ENCODE results near the gene CACNA1F. TPM values are rescaled to one million over a fixed set of nuclear protein-coding genes. Genes with fewer than 3 reads are reported as not detected.
A peak's percentile ranks its signal among the peaks of the same experiment; 100 is the strongest.

CACNA1F gene
- total RNA-seq, 1 donor from 2014 or later: 0.47 TPM

DNA sequence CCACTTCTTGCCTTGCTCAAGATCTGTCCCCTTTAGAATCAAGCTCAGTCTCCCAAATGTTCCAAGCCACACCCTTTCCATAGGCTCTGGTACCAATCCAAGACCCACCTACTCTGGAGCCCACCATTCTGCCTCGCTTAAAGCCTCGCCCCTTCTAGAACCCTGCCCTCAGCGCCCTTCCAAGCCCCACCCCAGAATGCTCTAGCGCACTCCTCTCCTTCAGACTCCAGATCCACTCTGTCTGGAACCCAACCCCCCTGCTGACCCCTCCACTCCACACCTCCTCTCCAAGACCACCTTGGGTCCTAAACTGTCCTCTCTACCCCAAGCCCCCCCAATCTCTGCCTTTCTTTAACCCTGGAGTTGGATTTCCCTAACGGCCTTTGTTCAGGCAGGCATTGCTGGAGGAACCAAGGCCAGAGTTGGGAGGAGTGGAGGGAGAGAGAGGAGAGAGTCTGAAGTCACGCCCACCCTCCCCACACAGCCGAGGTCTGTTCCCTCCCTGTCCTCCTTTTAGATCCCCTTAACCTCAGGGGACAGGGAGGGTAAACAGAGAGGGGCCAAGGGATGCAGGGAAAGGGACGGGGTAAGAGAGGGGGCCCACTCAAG lies 44.6 kb downstream of the CACNA1F start:
- TF ChIP-seq, protein P1, sequence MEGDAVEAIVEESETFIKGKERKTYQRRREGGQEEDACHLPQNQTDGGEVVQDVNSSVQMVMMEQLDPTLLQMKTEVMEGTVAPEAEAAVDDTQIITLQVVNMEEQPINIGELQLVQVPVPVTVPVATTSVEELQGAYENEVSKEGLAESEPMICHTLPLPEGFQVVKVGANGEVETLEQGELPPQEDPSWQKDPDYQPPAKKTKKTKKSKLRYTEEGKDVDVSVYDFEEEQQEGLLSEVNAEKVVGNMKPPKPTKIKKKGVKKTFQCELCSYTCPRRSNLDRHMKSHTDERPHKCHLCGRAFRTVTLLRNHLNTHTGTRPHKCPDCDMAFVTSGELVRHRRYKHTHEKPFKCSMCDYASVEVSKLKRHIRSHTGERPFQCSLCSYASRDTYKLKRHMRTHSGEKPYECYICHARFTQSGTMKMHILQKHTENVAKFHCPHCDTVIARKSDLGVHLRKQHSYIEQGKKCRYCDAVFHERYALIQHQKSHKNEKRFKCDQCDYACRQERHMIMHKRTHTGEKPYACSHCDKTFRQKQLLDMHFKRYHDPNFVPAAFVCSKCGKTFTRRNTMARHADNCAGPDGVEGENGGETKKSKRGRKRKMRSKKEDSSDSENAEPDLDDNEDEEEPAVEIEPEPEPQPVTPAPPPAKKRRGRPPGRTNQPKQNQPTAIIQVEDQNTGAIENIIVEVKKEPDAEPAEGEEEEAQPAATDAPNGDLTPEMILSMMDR (IDR thresholded peaks at IDR 0.05; ENCODE audit: partially characterized antibody, unreplicated experiment): no peak
- Mint-ChIP-seq H3K4me1 (ENCODE audit: low read depth, unreplicated experiment) (peaks cover 7% of the 10 kb centered on the region), H3K36me3 (ENCODE audit: unreplicated experiment) (no peaks in the 10 kb centered on the region), H3K27ac (ENCODE audit: unreplicated experiment) (no peak overlapping the region), H3K9me3 (ENCODE audit: unreplicated experiment) (peaks cover 13% of the 10 kb centered on the region), H3K4me3 (ENCODE audit: unreplicated experiment) (no peak overlapping the region), H3K27me3 (ENCODE audit: unreplicated experiment) (peaks cover 11% of the 10 kb centered on the region)
- no peak for DNase-seq

DNA sequence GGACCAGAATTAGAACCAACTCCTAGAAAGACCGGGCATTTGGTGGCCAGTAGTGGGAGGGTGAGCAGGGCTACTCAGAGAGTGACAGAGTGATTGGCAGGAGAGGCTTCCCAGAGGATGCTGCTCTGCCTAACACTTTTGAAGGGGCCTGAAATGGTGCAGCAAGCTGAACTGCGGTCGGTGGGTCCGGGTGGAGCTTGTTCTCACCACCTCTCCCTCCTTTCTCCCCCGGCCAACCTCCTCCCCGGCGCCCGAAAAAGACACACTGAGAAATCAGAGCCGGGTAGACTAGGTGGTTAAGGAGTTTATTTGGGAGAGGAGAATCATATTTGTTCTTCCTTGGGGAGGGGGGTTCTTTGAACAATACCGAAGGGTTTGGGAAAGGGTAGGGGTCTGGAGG lies 45.6 kb downstream of the CACNA1F start:
- Mint-ChIP-seq H3K36me3 (ENCODE audit: unreplicated experiment) (no peaks in the 10 kb centered on the region), H3K27ac (ENCODE audit: unreplicated experiment) (no peak overlapping the region), H3K4me1 (ENCODE audit: low read depth, unreplicated experiment) (peaks cover 3% of the 10 kb centered on the region), H3K27me3 (ENCODE audit: unreplicated experiment) (peaks cover 11% of the 10 kb centered on the region), H3K9me3 (ENCODE audit: unreplicated experiment) (peaks cover 10% of the 10 kb centered on the region), H3K4me3 (ENCODE audit: unreplicated experiment) (no peak overlapping the region)
- TF ChIP-seq, protein P1 (IDR thresholded peaks at IDR 0.05; ENCODE audit: partially characterized antibody, unreplicated experiment): no peak
- DNase-seq: no peak

DNA sequence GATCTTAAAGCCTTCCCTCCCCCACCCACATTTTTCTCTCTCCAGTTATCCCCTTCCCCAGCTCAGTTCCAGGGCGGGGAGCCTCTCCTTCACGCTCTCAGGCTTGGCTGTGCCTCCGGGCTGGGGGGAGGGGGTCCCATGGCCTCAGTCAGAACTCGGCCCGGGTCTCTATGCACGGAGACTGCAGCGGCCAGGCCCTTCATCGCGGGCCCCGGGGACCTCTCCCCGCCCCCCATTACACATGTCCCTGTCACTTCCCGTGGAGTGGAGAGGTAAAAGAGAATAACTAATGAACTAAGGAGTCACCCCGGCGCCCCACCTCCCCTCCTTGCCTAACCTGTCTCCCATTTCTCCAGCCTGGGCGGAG lies 46.1 kb downstream of the CACNA1F start:
- TF ChIP-seq, protein P1 (IDR thresholded peaks at IDR 0.05; ENCODE audit: partially characterized antibody, unreplicated experiment): no peak
- H3K9me3 Mint-ChIP-seq (ENCODE audit: unreplicated experiment): peaks cover 10% of the 10 kb centered on the region
- peak overlapping the region; percentile 5 for H3K27ac Mint-ChIP-seq (ENCODE audit: unreplicated experiment)
- H3K4me1 Mint-ChIP-seq (ENCODE audit: low read depth, unreplicated experiment): peaks cover 3% of the 10 kb centered on the region
- no peaks in the 10 kb centered on the region for H3K36me3 Mint-ChIP-seq (ENCODE audit: unreplicated experiment)
- H3K4me3 Mint-ChIP-seq (ENCODE audit: unreplicated experiment): peak overlapping the region; percentile 30
- peaks cover 11% of the 10 kb centered on the region for H3K27me3 Mint-ChIP-seq (ENCODE audit: unreplicated experiment)
- DNase-seq: peak; percentile 45

DNA sequence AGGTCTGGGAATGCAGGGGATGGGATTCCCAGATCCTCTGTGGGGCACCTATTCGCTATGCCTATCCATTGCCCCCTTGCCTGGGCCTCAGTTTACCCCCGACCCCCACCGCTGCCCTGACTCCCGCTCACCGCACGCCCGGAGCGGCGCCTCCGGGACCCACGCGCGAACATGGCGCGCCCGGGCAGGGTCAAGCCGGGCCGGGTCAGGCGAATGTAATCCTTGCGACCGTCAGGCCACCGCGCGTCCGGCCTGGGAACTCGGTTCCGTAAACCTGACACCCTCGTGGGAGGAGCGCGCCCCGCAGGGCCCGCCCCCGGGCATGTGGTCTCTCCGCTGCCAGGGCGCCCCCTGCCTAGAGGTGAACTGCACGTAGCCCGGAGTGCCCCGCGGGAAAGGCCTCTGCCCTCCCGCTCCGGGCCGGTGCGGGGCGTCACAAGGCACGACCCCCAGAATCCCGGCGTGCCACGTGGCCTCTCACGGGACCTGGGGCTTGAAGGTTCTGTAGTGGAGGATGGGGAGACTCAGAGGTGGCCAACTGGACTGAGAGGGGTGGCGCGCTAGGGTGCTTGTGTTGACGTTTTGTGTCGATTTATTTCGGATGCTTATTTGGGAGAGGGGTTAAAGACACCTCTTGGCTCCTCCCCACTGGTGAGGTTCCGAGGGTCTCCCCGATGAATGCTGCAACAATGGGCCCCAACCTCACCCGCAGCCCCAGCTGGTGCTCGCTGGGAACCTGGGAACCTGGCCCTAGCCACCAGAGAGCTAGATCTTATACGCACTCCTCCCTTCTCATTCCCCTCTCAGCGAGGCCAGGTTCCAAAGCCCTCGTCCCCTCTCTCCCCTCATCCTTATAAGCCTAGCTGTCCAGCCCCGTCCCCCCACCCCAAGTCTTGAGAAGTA lies 46.8 kb downstream of the CACNA1F start, which contains the start of gene PRICKLE3:
Gene PRICKLE3, minus strand, starts transcription at position 249 of the 903 bp plus-strand sequence. Its CDS starts 76 bp downstream, at position 173.
- peak; percentile 63 for DNase-seq
- TF ChIP-seq, protein P1 (IDR thresholded peaks at IDR 0.05; ENCODE audit: partially characterized antibody, unreplicated experiment): peak; percentile 10
- Mint-ChIP-seq H3K4me1 (ENCODE audit: low read depth, unreplicated experiment) (peaks cover 3% of the 10 kb centered on the region), H3K9me3 (ENCODE audit: unreplicated experiment) (peaks cover 10% of the 10 kb centered on the region), H3K27me3 (ENCODE audit: unreplicated experiment) (peaks cover 11% of the 10 kb centered on the region), H3K36me3 (ENCODE audit: unreplicated experiment) (no peaks in the 10 kb centered on the region), H3K27ac (ENCODE audit: unreplicated experiment) (peak within 1 kb of the TSS; percentile 5), H3K4me3 (ENCODE audit: unreplicated experiment) (peak within 1 kb of the TSS; percentile 30)

Measured in glutamatergic neuron (in vitro differentiated cells).